IMR-90 (cell line): ENCODE data around the gene FOSB. TPM values are rescaled to one million over a fixed set of nuclear protein-coding genes. Genes with fewer than 3 reads are reported as not detected.

Experiments
- ATAC-seq: fragments of 200-7000 bp; cut with Tn5 transposase; 2 replicates; pipeline ENCODE4 v1.9.1; 2020; ENCODE audit warnings: low read depth, mild to moderate bottlenecking, moderate library complexity
- BruUV-seq: library from RNA; stranded (reverse); fragments of 400-500 nt; replicated peaks from 2 replicates; lab custom pipeline; 2021; lab: Mats Ljungman, UMichigan
- CTCF ChIA-PET: fragments of 300-600 bp; formaldehyde crosslinking; extraction: SDS; loops from one replicate; lab custom pipeline; 2021; ENCODE audit warnings: antibody characterized with exemption; lab: Yijun Ruan, JAX
- POLR2A ChIA-PET: fragments of 300-600 bp; sonication (Branson Sonifier 250); formaldehyde crosslinking; loops from one replicate; lab custom pipeline; 2022; ENCODE audit warnings: antibody characterized with exemption; ENCODE audit not compliant: unreplicated experiment; lab: Charles Lee
- DNase-seq: peaks from one replicate; pipeline ENCODE4 v3.0.0; 2013
- H2AFZ ChIP-seq: replicated peaks from 2 replicates; pipeline ENCODE3; 2013; ENCODE audit warnings: low read length, mild to moderate bottlenecking; ENCODE audit not compliant: poor library complexity
- H2AK5ac ChIP-seq: 2 replicates; pipeline ENCODE4 v1.6.1; 2013; ENCODE audit warnings: low read depth, low read length, inconsistent platforms
- H2AK9ac ChIP-seq: replicated peaks from 2 replicates; pipeline ENCODE3; 2013; ENCODE audit warnings: mild to moderate bottlenecking, low read depth, low read length, moderate library complexity; ENCODE audit not compliant: poor library complexity
- H2BK120ac ChIP-seq: 2 replicates; pipeline ENCODE4 v1.6.1; 2013; ENCODE audit warnings: low read depth, low read length, inconsistent platforms
- H2BK15ac ChIP-seq: 3 replicates; pipeline ENCODE4 v1.6.1; 2013; ENCODE audit warnings: low read depth, low read length, inconsistent platforms
- H2BK20ac ChIP-seq: 2 replicates; pipeline ENCODE4 v1.6.1; 2013; ENCODE audit warnings: low read depth, mild to moderate bottlenecking, inconsistent platforms, low read length, moderate library complexity
- H2BK5ac ChIP-seq: 2 replicates; pipeline ENCODE4 v1.6.1; 2013; ENCODE audit warnings: mild to moderate bottlenecking, low read depth, low read length, inconsistent platforms; ENCODE audit not compliant: poor library complexity, severe bottlenecking
- H3K14ac ChIP-seq: replicated peaks from 2 replicates; pipeline ENCODE4 v1.6.1; 2013; ENCODE audit warnings: low read depth, low read length, inconsistent platforms
- H3K18ac ChIP-seq: 2 replicates; pipeline ENCODE4 v1.6.1; 2013; ENCODE audit warnings: low read depth, low read length, control low read depth
- H3K23ac ChIP-seq: 2 replicates; pipeline ENCODE4 v1.6.1; 2013; ENCODE audit warnings: low read depth, low read length, inconsistent platforms
- H3K27ac ChIP-seq: 2 replicates; pipeline ENCODE4 v1.5.1; 2013; ENCODE audit warnings: mild to moderate bottlenecking, control low read depth, low read length; ENCODE audit not compliant: insufficient read depth
- H3K27me3 ChIP-seq: 2 replicates; pipeline ENCODE4 v1.6.1; 2013; ENCODE audit warnings: low read length; ENCODE audit not compliant: control insufficient read depth, insufficient read depth
- H3K36me3 ChIP-seq: 2 replicates; pipeline ENCODE4 v1.6.1; 2013; ENCODE audit warnings: low read length, mixed read lengths; ENCODE audit not compliant: control insufficient read depth, insufficient read depth
- H3K4ac ChIP-seq: 2 replicates; pipeline ENCODE4 v1.6.1; 2013; ENCODE audit warnings: low read depth, low read length, inconsistent platforms
- H3K4me1 ChIP-seq: 2 replicates; pipeline ENCODE4 v1.6.1; 2013; ENCODE audit warnings: low read length, mixed read lengths; ENCODE audit not compliant: control insufficient read depth, insufficient read depth
- H3K4me2 ChIP-seq: 2 replicates; pipeline ENCODE4 v1.6.1; 2013; ENCODE audit warnings: low read depth, mild to moderate bottlenecking, control low read depth, low read length, moderate library complexity
- H3K4me3 ChIP-seq: 2 replicates; pipeline ENCODE4 v1.5.1; 2013; ENCODE audit warnings: low read depth, mild to moderate bottlenecking, control low read depth, low read length, moderate library complexity; ENCODE audit not compliant: insufficient read depth
- H3K56ac ChIP-seq: 2 replicates; pipeline ENCODE4 v1.6.1; 2013; ENCODE audit warnings: low read length, inconsistent platforms; ENCODE audit not compliant: insufficient read depth; ENCODE audit errors: extremely low read depth
- H3K79me1 ChIP-seq, 2 experiments: 2 replicates each; pipeline ENCODE4 v1.6.1; 2013; ENCODE audit warnings: low read length in 2 of 2, inconsistent platforms in 1 of 2, low read depth in 1 of 2
- H3K9ac ChIP-seq: 2 replicates; pipeline ENCODE4 v1.6.1; 2013; ENCODE audit warnings: low read depth, low read length, control low read depth
- H3K9me1 ChIP-seq: 2 replicates; pipeline ENCODE4 v1.6.1; 2013; ENCODE audit warnings: low read length, inconsistent platforms; ENCODE audit not compliant: insufficient read depth
- H3K9me3 ChIP-seq: 2 replicates; pipeline ENCODE4 v1.6.1; 2013; ENCODE audit warnings: low read length; ENCODE audit not compliant: control insufficient read depth, insufficient read depth
- H4K20me1 ChIP-seq: 2 replicates; pipeline ENCODE4 v1.6.1; 2013; ENCODE audit warnings: low read length, inconsistent platforms; ENCODE audit not compliant: insufficient read depth
- H4K5ac ChIP-seq: 2 replicates; pipeline ENCODE4 v1.6.1; 2013; ENCODE audit warnings: mild to moderate bottlenecking, low read depth, low read length, control low read depth
- H4K8ac ChIP-seq, 2 experiments: 2 replicates each; pipeline ENCODE4 v1.6.1; 2013; ENCODE audit warnings: low read depth in 2 of 2, low read length in 2 of 2, control low read depth in 1 of 2, inconsistent platforms in 1 of 2
- H4K91ac ChIP-seq: 2 replicates; pipeline ENCODE4 v1.6.1; 2013; ENCODE audit warnings: low read depth, low read length, inconsistent platforms; ENCODE audit not compliant: insufficient read depth
- CEBPB ChIP-seq: IDR thresholded peaks from 2 replicates; pipeline ENCODE4 v1.6.1; 2012; ENCODE audit warnings: low read depth, low read length, improper control_type of control experiment
- FOS ChIP-seq: fragments of 150-350 bp; IDR thresholded peaks from 2 replicates; pipeline ENCODE4 v1.6.1; 2016; ENCODE audit warnings: low read depth, low read length
- RCOR1 ChIP-seq: IDR thresholded peaks from 2 replicates; pipeline ENCODE4 v1.6.1; 2012; ENCODE audit warnings: mild to moderate bottlenecking, low read length, improper control_type of control experiment; ENCODE audit not compliant: insufficient replicate concordance
- WGBS, 2 experiments: methylation state at CpG; one replicate each; pipeline versions ENCODE4 v1.1.5 to v1.1.7; 2013; ENCODE audit warnings: missing lambda C conversion rate in 2 of 2; ENCODE audit not compliant: insufficient read length in 1 of 2; ENCODE audit errors: extremely low coverage in 2 of 2; 5-methylcytosine and 5-hydroxymethylcytosine counted together
- dilution Hi-C: fragments of 300-500 bp; cut with HindIII; formaldehyde crosslinking; loops from one replicate; pipeline ENCODE4 v1.14.3; 2018; ENCODE audit warnings: low sequenced_read_pairs; ENCODE audit not compliant: unreplicated experiment
- in situ Hi-C: fragments of 300-500 bp; cut with MboI; formaldehyde crosslinking; loops from 3 replicates; pipeline ENCODE4 v1.14.3; 2019; ENCODE audit warnings: low sequenced_read_pairs, inconsistent platforms, mixed read lengths
- intact Hi-C: fragments of 100-400 bp; cut with micrococcal nuclease; formaldehyde crosslinking; loops from 2 replicates; pipeline ENCODE4 v1.10.0; 2022
- polyA plus RNA-seq, 3 experiments: library from polyadenylated mRNA; depleted of rRNA; stranded (reverse); fragments of >200 nt; gene quantifications; 2 replicates each; pipeline ENCODE4 v1.2.3, GENCODE V29; 2012; ENCODE audit warnings: low replicate concordance in 1 of 3
- total RNA-seq: library from RNA; depleted of rRNA; stranded (reverse); fragments of >200 nt; gene quantifications from 2 replicates; pipeline ENCODE4 v1.2.3, GENCODE V29; 2012

FOSB gene
- total and polyA plus RNA-seq, 2 of the 4 experiments (the other 2 are of a cell fraction): 11.1 to 15.6 TPM

GRCh38 chr19:45464274-45464673 lies 3.5 kb upstream of the FOSB start:
- no peak overlapping the region for H3K9ac ChIP-seq
- peaks cover 15% of the 10 kb centered on the region; the same call in 1 of the 2 replicates for H4K20me1 ChIP-seq
- H3K79me1 ChIP-seq: peaks cover 0 to 8% of the 10 kb centered on the region in 2 experiments; a peak in 1 of 4 replicates
- WGBS, 2 experiments: no CpG with 5 or more reads among the region's 2 CpGs
- H3K14ac ChIP-seq: no peak overlapping the region
- H3K27ac ChIP-seq: no peak overlapping the region
- no peak overlapping the region for H3K56ac ChIP-seq
- H2BK120ac ChIP-seq: no peak overlapping the region
- no peak overlapping the region for H2AFZ ChIP-seq
- no peak overlapping the region for H2BK20ac ChIP-seq
- ATAC-seq: no peak
- no peak for DNase-seq
- H3K27me3 ChIP-seq: no peaks in the 10 kb centered on the region
- no peak overlapping the region for H4K91ac ChIP-seq
- POLR2A ChIA-PET: no interaction called here
- no peak overlapping the region for H3K4me3 ChIP-seq
- BruUV-seq: no TSS peak
- dilution Hi-C loops: no loop called here
- intact Hi-C loops: no loop called here
- no peak overlapping the region for H3K4me2 ChIP-seq
- H3K18ac ChIP-seq: no peak overlapping the region
- H3K9me1 ChIP-seq: no peaks in the 10 kb centered on the region
- in situ Hi-C loops: no loop called here
- no peak overlapping the region for H2BK5ac ChIP-seq
- peaks cover 2% of the 10 kb centered on the region; the same call in 1 of the 2 replicates for H3K4me1 ChIP-seq
- no peak overlapping the region for H4K5ac ChIP-seq
- H3K4ac ChIP-seq: no peak overlapping the region
- H4K8ac ChIP-seq: no peak overlapping the region
- CTCF ChIA-PET: interaction anchor here (1.4 kb wide), 1 partner anchor 14 kb away, joined by 3 read pairs; no protein-coding TSS in a partner anchor
- no peak overlapping the region for H3K23ac ChIP-seq
- H2AK9ac ChIP-seq: no peak overlapping the region
- no peak overlapping the region for H2BK15ac ChIP-seq
- H2AK5ac ChIP-seq: no peak overlapping the region
- TF ChIP-seq FOS (no peak), RCOR1 (no peak), CEBPB (peak; percentile 73)
- H3K9me3 ChIP-seq: no peaks in the 10 kb centered on the region
- no peaks in the 10 kb centered on the region for H3K36me3 ChIP-seq
